Measurements from ENCODE around the gene NSD2.
"Not testable (repeated sequence)": the region's sequence is repeated elsewhere in the genome, so short reads cannot be mapped to it uniquely, and the experiment has no call there.

Gene NSD2

GRCh38 chr4:1987721-1988326, 116.6 kb downstream of the NSD2 start:
- DNase-seq: no peak

- no peak for DNase-seq
These were observed 117.1 kb downstream of the NSD2 start for GRCh38 chr4:1988327-1988724.

GRCh38 chr4:1989533-1990347, 118.5 kb downstream of the NSD2 start:
- no peak for DNase-seq

- DNase-seq: no peak
These were observed 119.1 kb downstream of the NSD2 start for GRCh38 chr4:1990348-1990645.

GRCh38 chr4:1990676-1991075, 119.5 kb downstream of the NSD2 start:
- DNase-seq: no peak

- no peak for DNase-seq
These were observed 119.9 kb downstream of the NSD2 start for GRCh38 chr4:1991087-1991486.

GRCh38 chr4:1991596-1992434, 120.6 kb downstream of the NSD2 start:
- DNase-seq: no peak

- no peak for DNase-seq
These were observed 121.4 kb downstream of the NSD2 start for GRCh38 chr4:1992468-1993168.

- no peak for DNase-seq
These were observed 122.0 kb downstream of the NSD2 start for GRCh38 chr4:1993169-1993516.

GRCh38 chr4:1993718-1994516, 122.7 kb downstream of the NSD2 start:
- DNase-seq: not testable (repeated sequence)

GRCh38 chr4:1994938-1995337, 123.7 kb downstream of the NSD2 start:
- no peak for DNase-seq

GRCh38 chr4:1996866-1997611, 125.8 kb downstream of the NSD2 start:
- DNase-seq: no peak

- no peak for DNase-seq
These were observed 126.5 kb downstream of the NSD2 start for GRCh38 chr4:1997712-1998111.

- DNase-seq: no peak
These were observed 127.1 kb downstream of the NSD2 start for GRCh38 chr4:1998296-1998695.

GRCh38 chr4:1999308-1999707, 128.1 kb downstream of the NSD2 start:
- DNase-seq: not testable (repeated sequence)

- DNase-seq: not testable (repeated sequence)
These were observed 132.2 kb downstream of the NSD2 start for GRCh38 chr4:2003361-2003760.

GRCh38 chr4:2006367-2006766, 135.2 kb downstream of the NSD2 start:
- DNase-seq: no peak

- no peak for DNase-seq
These were observed 135.9 kb downstream of the NSD2 start for GRCh38 chr4:2006956-2007653.

GRCh38 chr4:2007804-2008670, 136.8 kb downstream of the NSD2 start:
- DNase-seq: peak in 1 of 2 experiments; percentile 0

GRCh38 chr4:2008671-2008920, 137.4 kb downstream of the NSD2 start:
- DNase-seq: no peak

All from SHP77 (cell line).